Kidney glomerular epithelial cell (primary cell): ENCODE data around the gene RETREG3.

Source experiments
- DNase-seq: peaks from one replicate; lab custom pipeline; 2025; lab: John Stamatoyannopoulos, UW

RETREG3 gene

DNA sequence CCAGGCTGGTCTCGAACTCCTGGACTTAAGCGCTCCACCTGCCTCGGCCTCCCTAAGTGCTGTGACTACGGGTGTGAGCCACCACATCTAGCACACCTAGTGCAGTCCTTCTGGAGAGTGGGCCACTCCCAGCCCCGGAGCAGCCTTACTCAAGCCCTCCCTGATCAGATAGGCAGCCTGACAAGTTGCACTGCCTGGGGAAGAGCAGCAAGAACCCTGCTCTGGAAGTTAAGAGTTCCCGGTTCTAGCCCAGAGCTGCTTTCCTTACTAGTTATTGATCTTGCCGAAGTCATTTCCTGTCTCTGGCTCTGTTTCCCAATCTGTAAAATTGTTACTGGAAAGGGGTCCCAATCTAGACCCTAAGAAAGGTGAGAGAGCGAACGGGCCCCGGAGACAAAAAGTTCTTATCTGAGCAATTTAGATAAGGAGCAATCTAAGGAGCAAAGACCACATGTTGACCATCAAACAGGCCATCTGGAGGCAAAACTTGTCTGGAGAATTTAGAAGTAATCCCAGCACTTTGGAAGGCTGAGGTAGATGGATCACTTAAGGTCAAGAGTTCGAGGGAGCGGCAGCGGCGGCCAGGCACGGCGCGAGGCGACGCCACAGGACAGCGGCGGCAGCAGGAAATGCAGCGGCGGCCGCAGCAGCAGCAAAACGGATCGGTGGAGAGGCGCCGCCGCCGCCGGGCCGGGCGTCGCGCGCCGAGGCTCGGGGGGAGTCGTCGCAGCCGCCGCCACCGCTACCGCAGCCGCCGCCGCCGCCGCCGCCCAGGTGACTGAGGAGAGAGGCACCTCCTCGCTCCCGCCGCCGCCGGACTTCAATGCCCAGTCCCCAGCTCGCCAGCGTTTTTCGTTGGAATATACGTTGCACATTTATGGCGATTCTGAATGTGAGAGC is 77.5 kb downstream of the RETREG3 start:
- DNase-seq: peak; percentile 47

DNA sequence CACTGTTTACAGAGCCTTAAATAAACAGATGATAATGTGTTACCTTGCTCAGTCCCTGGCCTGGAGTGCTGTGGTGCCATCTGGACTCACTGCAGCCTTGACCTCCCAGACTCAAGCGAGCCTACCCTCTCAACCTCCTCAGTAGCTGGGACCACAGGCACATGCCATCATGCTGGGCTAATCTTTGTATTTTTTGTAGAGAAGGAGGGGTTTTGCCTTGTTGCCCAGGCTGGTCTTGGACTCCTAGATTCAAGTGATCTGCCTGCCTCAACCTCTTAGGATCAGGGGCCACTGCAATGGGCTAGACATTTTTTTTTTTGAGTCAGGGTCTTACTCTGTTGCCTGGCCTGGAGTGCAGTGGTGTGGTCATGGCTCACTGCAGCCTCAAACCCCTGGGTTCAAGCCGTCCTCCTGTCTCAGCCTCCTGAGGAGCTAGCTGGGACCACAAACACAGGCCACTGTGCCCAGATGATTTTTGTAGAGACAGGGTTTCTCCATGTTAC is 78.2 kb downstream of the RETREG3 start:
- no peak for DNase-seq
